CD14-positive monocyte (primary cell): ENCODE data around the gene SLC25A22. TPM values are rescaled to one million over a fixed set of nuclear protein-coding genes. Genes with fewer than 3 reads are reported as not detected.

Source experiments
- DNase-seq, 3 donors: peaks; one replicate each; pipeline ENCODE4 v3.0.0-alpha.2; 2011 to 2022
- H2AFZ ChIP-seq: 2 replicates; pipeline ENCODE4 v1.6.0; 2012; ENCODE audit warnings: mild to moderate bottlenecking, low read depth, low read length, inconsistent platforms; ENCODE audit not compliant: insufficient read depth, poor library complexity, severe bottlenecking
- H3K27ac ChIP-seq, 2 donors: 1 replicate in 1 of 2; 2 replicates in 1 of 2; pipeline ENCODE4 v1.5.1; 2012 to 2013; ENCODE audit warnings: low read length in 2 of 2, control low read depth in 1 of 2, inconsistent platforms in 1 of 2, low read depth in 1 of 2, mild to moderate bottlenecking in 1 of 2
- H3K27me3 ChIP-seq, 2 donors: one replicate each; pipeline versions ENCODE4 v1.6.0 to v1.6.1; 2011 to 2013; ENCODE audit warnings: low read length in 2 of 2; ENCODE audit not compliant: control insufficient read depth in 2 of 2, insufficient read depth in 2 of 2
- H3K36me3 ChIP-seq, 2 donors: replicated peaks in 1 of 2; 1 replicate in 1 of 2; 2 replicates in 1 of 2; pipeline versions ENCODE4 v1.5.1 to v1.6.1; 2012 to 2013; ENCODE audit warnings: low read length in 2 of 2, control low read depth in 1 of 2, inconsistent platforms in 1 of 2, mild to moderate bottlenecking in 1 of 2; ENCODE audit not compliant: insufficient read depth in 2 of 2, control insufficient read depth in 1 of 2
- H3K4me1 ChIP-seq, 2 donors: 1 replicate in 1 of 2; 2 replicates in 1 of 2; pipeline versions ENCODE4 v1.5.1 to v1.6.1; 2012 to 2013; ENCODE audit warnings: low read length in 2 of 2, control low read depth in 1 of 2, inconsistent platforms in 1 of 2, mild to moderate bottlenecking in 1 of 2, moderate library complexity in 1 of 2; ENCODE audit not compliant: insufficient read depth in 2 of 2, control insufficient read depth in 1 of 2
- H3K4me2 ChIP-seq: replicated peaks from 2 replicates; pipeline ENCODE3; 2012; ENCODE audit warnings: low read length, moderate library complexity, mild to moderate bottlenecking; ENCODE audit not compliant: poor library complexity, severe bottlenecking; ENCODE audit errors: extremely low read depth
- H3K4me3 ChIP-seq, 3 experiments: fragments of 200-600 bp in 1 of 3; sonication (generic) in 1 of 3; replicated peaks in 1 of 3; 1 replicate in 2 of 3; 2 replicates in 1 of 3; pipeline ENCODE4 v1.5.1; 2011 to 2013; ENCODE audit warnings: low read length in 3 of 3, mild to moderate bottlenecking in 3 of 3, control low read depth in 2 of 3, low read depth in 2 of 3, inconsistent platforms in 1 of 3, moderate library complexity in 1 of 3
- H3K79me2 ChIP-seq: 2 replicates; pipeline ENCODE4 v1.6.0; 2012; ENCODE audit warnings: mild to moderate bottlenecking, control low read depth, inconsistent platforms, low read length, moderate library complexity; ENCODE audit not compliant: insufficient read depth
- H3K9ac ChIP-seq: 2 replicates; pipeline ENCODE4 v1.6.0; 2017; ENCODE audit warnings: low read length, mild to moderate bottlenecking; ENCODE audit not compliant: insufficient read depth, poor library complexity, severe bottlenecking
- H3K9me3 ChIP-seq, 2 donors: replicated peaks in 1 of 2; 1 replicate in 1 of 2; 2 replicates in 1 of 2; pipeline versions ENCODE4 v1.5.1 to v1.6.1; 2012 to 2013; ENCODE audit warnings: low read length in 2 of 2, control low read depth in 1 of 2; ENCODE audit not compliant: control insufficient read depth in 1 of 2, insufficient read depth in 1 of 2
- H4K20me1 ChIP-seq: 2 replicates; pipeline ENCODE4 v1.6.0; 2012; ENCODE audit warnings: mild to moderate bottlenecking, low read length, control low read depth, moderate library complexity; ENCODE audit not compliant: insufficient read depth
- H3K27ac Mint-ChIP-seq, 7 donors: one replicate each; pipeline ENCODE4 v1.8.0; 2020; ENCODE audit warnings: mild to moderate bottlenecking in 7 of 7, mixed read lengths in 7 of 7, moderate library complexity in 6 of 7, inconsistent platforms in 2 of 7
- H3K27me3 Mint-ChIP-seq, 3 donors: one replicate each; pipeline ENCODE4 v1.8.0; 2021 to 2022; ENCODE audit warnings: low read depth in 3 of 3, mild to moderate bottlenecking in 3 of 3, mixed read lengths in 3 of 3, moderate library complexity in 3 of 3, inconsistent platforms in 1 of 3
- H3K36me3 Mint-ChIP-seq, 2 donors: one replicate each; pipeline ENCODE4 v1.8.0; 2020; ENCODE audit warnings: mixed read lengths in 2 of 2, inconsistent platforms in 1 of 2, mild to moderate bottlenecking in 1 of 2
- H3K4me1 Mint-ChIP-seq: one replicate; pipeline ENCODE4 v1.8.0; 2020; ENCODE audit warnings: mild to moderate bottlenecking, mixed read lengths
- H3K4me3 Mint-ChIP-seq, 2 donors: one replicate each; pipeline ENCODE4 v1.8.0; 2020; ENCODE audit warnings: mild to moderate bottlenecking in 2 of 2, mixed read lengths in 2 of 2, moderate library complexity in 1 of 2
- H3K9me3 Mint-ChIP-seq, 7 donors: one replicate each; pipeline ENCODE4 v1.8.0; 2020 to 2022; ENCODE audit warnings: mixed read lengths in 7 of 7, mild to moderate bottlenecking in 6 of 7, moderate library complexity in 6 of 7, inconsistent platforms in 2 of 7
- CTCF ChIP-seq: fragments of 200-600 bp; IDR thresholded peaks from one replicate; pipeline ENCODE4 v1.8.0; 2022; ENCODE audit warnings: antibody characterized with exemption, mild to moderate bottlenecking
- WGBS: methylation state at CpG from one replicate; pipeline ENCODE4 v1.1.5; 2013; ENCODE audit warnings: missing lambda C conversion rate; ENCODE audit not compliant: insufficient coverage; 5-methylcytosine and 5-hydroxymethylcytosine counted together
- intact Hi-C, 2 donors: fragments of 100-400 bp; cut with micrococcal nuclease; formaldehyde crosslinking; loops; one replicate each; pipeline versions ENCODE4 v1.15.0 to v1.15.1; 2023
- polyA plus RNA-seq, 3 donors: library from polyadenylated mRNA; depleted of rRNA in 1 of 3; unstranded in 2 of 3; stranded (reverse) in 1 of 3; fragments of 300-500 nt in 2 of 3; fragments of >200 nt in 1 of 3; fragmentation: Illumina TruSeq in 2 of 3; gene quantifications; 1 replicate in 2 of 3; 2 replicates in 1 of 3; pipeline ENCODE4 v1.2.3, GENCODE V29; 2012 to 2021

The SLC25A22 gene
- polyA plus RNA-seq, 3 donors: 4.4 to 20.9 (median 5.6) TPM

- Histone ChIP-seq H3K9ac (no peak overlapping the region), H3K4me2 (no peak overlapping the region), H3K4me1 (no peaks in the 10 kb centered on the region), H4K20me1 (peaks cover 90% of the 10 kb centered on the region), H3K27me3 (no peaks in the 10 kb centered on the region), H3K36me3 (peaks cover 63 to 86% of the 10 kb centered on the region in 2 donors), H3K4me3 (no peak overlapping the region), H3K27ac (peak overlapping the region in 1 of 2 donors; percentile 26), H3K79me2 (peaks cover 22% of the 10 kb centered on the region), H2AFZ (no peak overlapping the region), H3K9me3 (no peaks in the 10 kb centered on the region)
- intact Hi-C loops: loop anchor here in 1 of 2 donors (2.0 kb wide), 1 partner anchor 101 kb away; no protein-coding TSS in a partner anchor
- Mint-ChIP-seq H3K27ac (peak overlapping the region in 3 of 7 donors; percentile 20 to 70 (median 52)), H3K9me3 (peaks cover 0 to 2% (median 0%) of the 10 kb centered on the region in 7 donors), H3K4me1 (peaks cover 9% of the 10 kb centered on the region), H3K4me3 (no peak overlapping the region), H3K36me3 (peaks cover 56 to 74% of the 10 kb centered on the region in 2 donors), H3K27me3 (no peaks in the 10 kb centered on the region)
- DNase-seq: no peak
- 84% methylated on average over 14 of the region's 22 CpGs for WGBS
- no peak for TF ChIP-seq CTCF
These were observed 34.3 kb downstream of the SLC25A22 start for GRCh38 chr11:763549-764321.

GRCh38 chr11:763073-763463 lies 35.0 kb downstream of the SLC25A22 start:
- 92% methylated on average over 6 of the region's 24 CpGs for WGBS
- Histone ChIP-seq H3K4me2 (no peak overlapping the region), H3K9ac (no peak overlapping the region), H4K20me1 (peaks cover 96% of the 10 kb centered on the region), H3K27ac (no peak overlapping the region), H3K4me1 (no peaks in the 10 kb centered on the region), H2AFZ (no peak overlapping the region), H3K36me3 (peaks cover 64 to 92% of the 10 kb centered on the region in 2 donors), H3K27me3 (no peaks in the 10 kb centered on the region), H3K79me2 (peaks cover 28% of the 10 kb centered on the region), H3K9me3 (no peaks in the 10 kb centered on the region), H3K4me3 (no peak overlapping the region)
- Mint-ChIP-seq H3K27me3 (no peaks in the 10 kb centered on the region), H3K4me3 (no peak overlapping the region), H3K4me1 (peaks cover 9% of the 10 kb centered on the region), H3K9me3 (peaks cover 0 to 3% (median 0%) of the 10 kb centered on the region in 7 donors), H3K36me3 (peaks cover 62 to 77% of the 10 kb centered on the region in 2 donors), H3K27ac (peak overlapping the region in 2 of 7 donors; percentile 55 to 74)
- no peak for TF ChIP-seq CTCF
- DNase-seq: no peak
- intact Hi-C loops: no loop called here
